HG03558 (cell line): ENCODE results near the gene A2ML1.
"Not testable (repeated sequence)": the region's sequence is repeated elsewhere in the genome, so short reads cannot be mapped to it uniquely, and the experiment has no call there.

Source experiments
- ATAC-seq: cut with Tn5 transposase; IDR thresholded peaks from one replicate; pipeline ENCODE4 v1.9.1; 2021; ENCODE audit warnings: moderate number of reproducible peaks; ENCODE audit not compliant: unreplicated experiment; ENCODE audit errors: extremely low read depth

The A2ML1 gene

GRCh38 chr12:8822298-8822697, at the start of gene A2ML1:
A2ML1 (plus strand) TSS chr12:8822621; CDS start chr12:8822652, 31 bp downstream.
- no peak for ATAC-seq

DNA sequence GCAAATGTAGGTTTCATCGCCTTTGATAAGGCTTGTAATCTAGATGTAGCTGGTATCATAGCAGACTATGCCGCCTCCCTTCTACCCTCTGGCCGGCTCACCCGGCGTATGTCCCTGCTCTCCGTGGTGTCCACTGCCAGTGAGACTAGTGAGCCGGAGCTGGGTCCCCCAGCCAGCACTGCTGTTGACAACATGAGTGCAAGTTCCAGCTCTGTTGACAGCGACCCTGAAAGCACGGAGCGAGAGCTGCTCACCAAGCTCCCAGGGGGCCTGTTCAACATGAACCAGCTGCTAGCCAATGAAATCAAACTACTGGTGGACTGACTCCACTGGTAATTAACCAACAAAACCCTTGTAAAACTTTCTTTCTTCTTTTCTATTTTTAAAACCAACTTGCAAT, 49.0 kb upstream of the A2ML1 start:
- ATAC-seq: no peak

DNA sequence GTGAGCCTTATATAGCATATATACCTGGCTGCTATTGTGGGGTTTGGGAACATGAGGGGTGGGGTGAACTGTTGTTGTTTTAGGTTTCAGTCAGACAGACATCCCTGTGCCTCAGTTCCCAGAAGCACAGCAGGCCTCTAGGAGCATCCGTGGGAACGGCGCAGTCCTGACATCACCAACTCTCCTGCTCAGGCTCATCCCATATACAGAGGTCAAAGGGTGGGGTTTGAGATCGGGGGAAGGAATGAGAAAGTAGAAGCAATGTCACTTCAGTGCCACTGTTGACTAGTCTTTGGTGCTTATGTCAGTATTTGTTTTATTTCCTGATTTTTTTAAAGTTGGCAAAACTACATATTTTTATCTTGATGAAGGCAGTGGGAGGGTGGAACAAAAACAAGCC, 43.1 kb upstream of the A2ML1 start:
- ATAC-seq: no peak

GRCh38 chr12:8779862-8780261, 42.6 kb upstream of the A2ML1 start:
- ATAC-seq: no peak

GRCh38 chr12:8780389-8780788, 42.0 kb upstream of the A2ML1 start:
- no peak for ATAC-seq

- no peak for ATAC-seq
Observed at GRCh38 chr12:8781381-8782127, 40.9 kb upstream of the A2ML1 start.

- no peak for ATAC-seq
Observed at GRCh38 chr12:8784290-8784888, 38.0 kb upstream of the A2ML1 start.

DNA sequence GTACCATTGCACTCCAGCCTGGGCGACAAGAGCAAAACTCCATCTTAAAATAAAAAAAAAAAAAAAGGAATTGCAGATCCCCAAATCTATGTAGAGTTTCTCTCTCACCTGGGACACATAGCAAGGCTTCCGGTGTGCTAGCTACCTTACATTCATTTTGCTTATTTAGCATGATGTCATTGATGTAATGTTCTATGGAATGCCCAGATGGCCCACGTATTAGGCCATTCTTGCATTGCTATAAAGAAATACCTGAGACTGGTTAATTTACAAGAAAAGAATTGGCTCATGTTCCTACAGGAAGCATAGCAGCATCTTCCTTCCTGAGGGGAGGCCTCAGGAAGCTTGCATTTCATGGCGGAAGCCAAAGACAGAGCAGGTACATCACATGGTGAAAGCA, 36.9 kb upstream of the A2ML1 start:
- no peak for ATAC-seq

- not testable (repeated sequence) for ATAC-seq
Observed at GRCh38 chr12:8787206-8787605, 35.2 kb upstream of the A2ML1 start.

DNA sequence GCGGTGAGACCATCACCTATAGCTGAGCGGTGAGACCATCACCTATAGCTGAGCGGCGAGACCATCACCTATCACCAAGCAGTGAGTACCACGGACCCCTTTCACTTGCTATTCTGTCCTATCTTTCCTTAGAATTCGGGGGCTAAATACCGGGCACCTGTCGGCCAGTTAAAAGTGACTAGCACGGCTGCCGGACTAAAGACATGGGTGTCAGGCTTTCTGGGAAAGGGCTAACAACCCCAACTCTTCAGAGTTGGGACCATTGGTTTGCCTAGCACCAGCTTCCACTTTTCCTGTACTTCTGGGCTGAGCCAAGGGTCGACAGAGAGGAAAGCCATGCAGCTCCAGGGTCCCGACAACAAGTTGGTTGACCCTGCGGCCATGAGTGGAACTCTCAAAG, 33.7 kb upstream of the A2ML1 start:
- not testable (repeated sequence) for ATAC-seq

DNA sequence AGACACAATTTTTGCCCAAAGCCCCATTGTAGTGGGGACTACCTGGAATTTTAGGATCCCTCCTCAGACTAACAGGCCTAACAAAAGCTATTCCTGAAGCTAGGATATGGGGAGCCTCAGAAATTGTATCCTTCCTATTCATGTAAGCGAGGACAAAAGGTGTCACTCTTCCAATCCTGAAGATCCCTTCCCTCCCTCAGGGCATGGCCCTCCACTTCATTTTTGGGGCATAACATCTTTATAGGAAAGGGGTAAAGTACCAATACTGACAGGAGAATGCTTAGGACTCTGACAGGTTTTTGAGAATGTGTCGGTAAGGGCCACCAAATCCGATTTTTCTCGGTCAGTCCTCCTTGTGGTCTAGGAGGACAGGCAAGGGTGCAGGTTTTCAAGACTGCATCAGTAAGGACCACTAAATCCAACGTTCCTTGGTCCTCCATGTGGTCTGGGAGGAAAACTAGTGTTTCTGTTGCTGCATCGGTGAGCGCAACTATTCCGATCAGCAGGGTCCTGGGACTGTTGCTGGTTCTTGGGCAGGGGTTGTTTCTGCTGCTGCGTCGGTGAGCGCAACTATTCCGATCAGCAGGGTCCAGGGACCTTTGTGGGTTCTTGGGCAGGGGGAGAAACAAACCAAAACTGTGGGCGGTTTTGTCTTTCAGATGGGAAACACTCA, 32.9 kb upstream of the A2ML1 start:
- not testable (repeated sequence) for ATAC-seq

DNA sequence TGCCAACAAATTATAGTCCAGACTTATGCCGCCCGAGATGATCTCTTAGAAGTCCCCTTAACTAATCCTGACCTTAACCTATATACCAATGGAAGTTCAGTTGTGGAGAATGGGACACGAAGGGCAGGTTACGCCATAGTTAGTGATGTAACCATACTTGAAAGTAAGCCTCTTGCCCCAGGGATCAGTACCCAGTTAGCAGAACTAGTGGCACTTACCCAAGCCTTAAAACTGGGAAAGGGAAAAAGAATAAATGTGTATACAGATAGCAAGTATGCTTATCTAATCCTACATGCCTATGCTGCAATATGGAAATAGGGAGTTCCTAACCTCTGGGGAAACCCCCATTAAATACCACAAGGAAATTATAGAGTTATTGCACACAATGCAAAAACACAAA, 29.2 kb upstream of the A2ML1 start:
- ATAC-seq: not testable (repeated sequence)

DNA sequence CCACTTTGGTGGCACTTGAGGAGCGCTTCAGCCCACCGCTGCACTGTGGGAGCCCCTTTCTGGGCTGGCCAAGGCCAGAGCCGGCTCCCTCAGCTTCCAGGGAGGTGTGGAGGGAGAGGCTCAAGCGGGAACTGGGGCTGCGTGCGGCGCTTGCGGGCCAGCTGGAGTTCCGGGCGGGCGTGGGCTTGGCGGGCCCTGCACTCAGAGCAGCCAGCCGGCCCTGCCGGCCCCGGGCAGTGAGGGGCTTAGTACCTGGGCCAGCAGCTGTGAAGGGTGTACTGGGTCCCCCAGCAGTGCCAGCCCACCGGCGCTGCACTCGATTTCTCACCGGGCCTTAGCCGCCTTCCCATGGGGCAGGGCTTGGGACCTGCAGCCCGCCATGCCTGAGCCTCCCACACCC, 27.8 kb upstream of the A2ML1 start:
- ATAC-seq: not testable (repeated sequence)

GRCh38 chr12:8796831-8797626, 25.4 kb upstream of the A2ML1 start:
- ATAC-seq: no peak

- ATAC-seq: not testable (repeated sequence)
Observed at GRCh38 chr12:8801213-8801612, 21.2 kb upstream of the A2ML1 start.

DNA sequence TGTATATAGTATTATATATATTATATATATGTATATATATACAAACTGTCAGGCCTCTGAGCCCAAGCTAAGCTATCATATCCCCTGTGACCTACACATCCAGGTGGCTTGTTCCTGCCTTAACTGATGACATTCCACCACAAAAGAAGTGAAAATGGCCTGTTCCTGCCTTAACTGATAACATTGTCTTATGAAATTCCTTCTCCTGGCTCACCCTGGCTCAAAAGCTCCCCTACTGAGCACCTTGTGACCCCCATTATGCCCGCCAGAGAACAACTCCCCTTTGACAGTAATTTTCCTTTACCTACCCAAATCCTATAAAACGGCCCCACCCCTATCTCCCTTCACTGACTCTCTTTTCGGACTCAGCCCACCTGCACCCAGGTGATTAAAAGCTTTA, 17.6 kb upstream of the A2ML1 start:
- ATAC-seq: not testable (repeated sequence)

DNA sequence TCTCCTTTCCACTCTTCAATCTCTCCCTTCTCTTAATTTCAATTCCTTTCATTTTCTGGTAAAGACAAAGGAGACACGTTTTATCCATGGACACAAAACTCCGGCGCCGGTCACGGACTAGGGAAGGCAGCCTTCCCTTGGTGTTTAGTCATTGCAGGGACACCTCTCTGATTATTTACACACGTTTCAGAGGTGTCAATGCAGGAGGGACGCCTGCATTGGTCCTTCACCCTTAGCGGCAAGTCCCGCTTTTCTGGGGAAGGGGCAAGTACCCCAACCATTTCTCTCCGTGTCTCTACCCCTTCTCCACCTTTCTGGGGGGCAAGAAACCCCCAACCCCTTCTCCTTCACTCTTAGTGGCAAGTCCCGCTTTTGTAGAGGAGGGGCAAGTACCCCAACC, 16.9 kb upstream of the A2ML1 start:
- ATAC-seq: not testable (repeated sequence)

DNA sequence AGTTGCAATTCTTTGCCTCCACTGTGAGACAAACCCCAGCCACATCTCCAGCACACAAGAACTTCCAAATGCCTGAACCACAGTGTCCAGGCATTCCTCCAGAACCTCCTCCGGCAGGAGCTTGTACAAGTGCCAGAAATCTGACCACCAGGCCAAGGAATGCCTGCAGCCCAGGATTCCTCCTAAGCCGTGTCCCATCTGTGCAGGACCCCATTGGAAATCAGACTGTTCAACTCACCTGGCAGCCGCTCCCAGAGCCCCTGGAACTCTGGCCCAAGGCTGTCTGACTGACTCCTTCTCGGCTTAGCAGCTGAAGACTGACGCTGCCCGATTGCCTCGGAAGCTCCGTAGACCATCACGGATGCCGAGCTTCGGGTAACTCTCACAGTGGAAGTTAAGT, 15.3 kb upstream of the A2ML1 start:
- ATAC-seq: not testable (repeated sequence)

DNA sequence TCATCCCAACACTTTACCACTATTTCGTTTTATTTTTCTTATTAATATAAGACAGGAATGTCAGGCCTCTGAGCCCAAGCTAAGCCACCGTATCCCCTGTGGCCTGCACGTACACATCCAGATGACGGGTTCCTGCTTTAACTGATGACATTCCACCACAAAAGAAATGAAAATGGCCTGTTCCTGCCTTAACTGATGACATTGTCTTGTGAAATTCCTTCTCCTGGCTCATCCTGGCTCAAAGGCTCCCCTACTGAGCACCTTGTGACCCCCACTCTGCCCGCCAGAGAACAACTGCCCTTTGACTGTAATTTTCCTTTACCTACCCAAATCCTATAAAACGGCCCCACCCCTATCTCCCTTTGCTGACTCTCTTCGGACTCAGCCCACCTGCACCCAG, 12.3 kb upstream of the A2ML1 start:
- not testable (repeated sequence) for ATAC-seq

DNA sequence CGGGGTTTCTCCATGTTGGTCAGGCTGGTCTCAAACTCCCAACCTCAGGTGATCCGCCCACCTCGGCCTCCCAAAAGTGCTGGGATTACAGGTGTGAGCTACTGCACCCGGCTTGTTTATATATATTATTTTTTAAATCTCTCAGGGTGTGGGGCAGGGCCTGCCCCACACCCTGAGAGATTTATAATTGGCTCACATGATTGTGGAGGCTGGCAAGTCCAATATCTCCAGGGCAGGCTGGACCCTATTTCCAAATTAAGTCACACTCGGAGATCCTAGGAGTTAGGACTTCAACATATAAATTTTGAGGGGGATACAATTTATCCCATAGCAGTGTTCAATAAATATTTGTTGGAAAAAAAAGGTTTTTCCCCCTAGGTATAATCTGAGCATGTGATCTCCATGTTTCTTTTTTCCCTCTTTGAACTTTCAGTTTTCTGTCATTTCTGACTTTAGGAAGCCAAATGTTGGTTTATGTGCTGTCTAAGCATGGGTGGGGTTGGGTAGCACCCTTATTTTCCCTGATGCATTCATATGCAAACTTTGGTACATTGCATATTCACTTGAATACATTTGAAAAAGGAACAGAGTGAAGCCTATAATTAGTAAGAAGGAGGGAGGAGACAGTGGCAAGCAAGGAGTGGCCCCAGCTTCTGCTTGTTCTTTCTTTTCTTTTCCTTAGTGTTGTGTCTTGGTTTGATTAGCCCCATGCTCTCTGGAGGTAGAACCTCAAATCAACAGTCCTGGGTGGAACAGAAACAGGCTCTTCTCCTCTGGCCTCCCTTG, 8.7 kb upstream of the A2ML1 start:
- ATAC-seq: no peak
